HG02973 (cell line): ENCODE results near the gene TNFAIP1.
A peak's percentile ranks its signal among the peaks of the same experiment; 100 is the strongest.
"Not testable (repeated sequence)": the region's sequence is repeated elsewhere in the genome, so short reads cannot be mapped to it uniquely, and the experiment has no call there.

Experiments used
- ATAC-seq: cut with Tn5 transposase; IDR thresholded peaks from one replicate; pipeline ENCODE4 v1.9.1; 2021; ENCODE audit warnings: moderate library complexity; ENCODE audit not compliant: unreplicated experiment

Gene TNFAIP1

GRCh38 chr17:28335201-28335958 is at the start of gene TNFAIP1, which contains the start of gene IFT20:
TNFAIP1 (plus strand) TSS chr17:28335761; CDS start chr17:28339522, 3,761 bp downstream.
IFT20 (minus strand) TSS chr17:28335472; CDS start chr17:28331985, 3,487 bp downstream.
- peak; percentile 92 for ATAC-seq

GRCh38 chr17:28285965-28286364 is 49.6 kb upstream of the TNFAIP1 start:
- no peak for ATAC-seq

GRCh38 chr17:28290703-28291102 is 44.9 kb upstream of the TNFAIP1 start:
- ATAC-seq: no peak

- ATAC-seq: no peak
These were observed 43.7 kb upstream of the TNFAIP1 start for GRCh38 chr17:28291780-28292330.

- ATAC-seq: not testable (repeated sequence)
These were observed 42.7 kb upstream of the TNFAIP1 start for GRCh38 chr17:28292878-28293277.

- no peak for ATAC-seq
These were observed 41.6 kb upstream of the TNFAIP1 start for GRCh38 chr17:28293994-28294393.

GRCh38 chr17:28295677-28296578 is 39.6 kb upstream of the TNFAIP1 start:
- no peak for ATAC-seq

GRCh38 chr17:28298449-28298848 is 37.1 kb upstream of the TNFAIP1 start:
- ATAC-seq: no peak

- ATAC-seq: no peak
These were observed 28.6 kb upstream of the TNFAIP1 start for GRCh38 chr17:28306954-28307401.

GRCh38 chr17:28313841-28314240 is 21.7 kb upstream of the TNFAIP1 start:
- no peak for ATAC-seq

- ATAC-seq: no peak
These were observed 19.5 kb upstream of the TNFAIP1 start for GRCh38 chr17:28315846-28316705.

GRCh38 chr17:28317099-28317965 is 18.2 kb upstream of the TNFAIP1 start:
- no peak for ATAC-seq

GRCh38 chr17:28317966-28318758 is 17.4 kb upstream of the TNFAIP1 start:
- ATAC-seq: peak; percentile 13

GRCh38 chr17:28318759-28319597 is 16.6 kb upstream of the TNFAIP1 start, which contains the start of gene TMEM97:
TMEM97 (plus strand) TSS chr17:28319200; CDS start chr17:28319240, 40 bp downstream.
- peak; percentile 85 for ATAC-seq

- no peak for ATAC-seq
These were observed 16.0 kb upstream of the TNFAIP1 start for GRCh38 chr17:28319598-28319935.

GRCh38 chr17:28320215-28321061 is 15.1 kb upstream of the TNFAIP1 start:
- no peak for ATAC-seq

GRCh38 chr17:28324267-28324745 is 11.3 kb upstream of the TNFAIP1 start:
- no peak for ATAC-seq
